Measurements from ENCODE around the gene CMSS1.

Gene CMSS1

GRCh38 chr3:99954914-99955644, 137.4 kb downstream of the CMSS1 start:
- no peak overlapping the region for H3K27ac ChIP-seq (replicated peaks)
- no peak for DNase-seq (ENCODE audit: low read depth in 1 of 2, low spot score in 1 of 2)
- H3K27me3 ChIP-seq (ENCODE audit: insufficient read depth, poor library complexity, severe bottlenecking), result no peaks in the 10 kb centered on the region
- H3K4me3 ChIP-seq (replicated peaks; ENCODE audit: insufficient read depth, low read length), result no peak overlapping the region
- TF ChIP-seq SPI1 (IDR thresholded peaks at IDR 0.05; ENCODE audit: borderline replicate concordance, low read depth) (no peak), REST (IDR thresholded peaks at IDR 0.05; ENCODE audit: insufficient replicate concordance, low read depth) (no peak)

GRCh38 chr3:99955773-99956562, 138.3 kb downstream of the CMSS1 start:
- H3K27me3 ChIP-seq (ENCODE audit: insufficient read depth, poor library complexity, severe bottlenecking), result no peaks in the 10 kb centered on the region
- TF ChIP-seq CTCF (IDR thresholded peaks at IDR 0.05; ENCODE audit: insufficient read depth, low read length) (no peak), SPI1 (IDR thresholded peaks at IDR 0.05; ENCODE audit: borderline replicate concordance, low read depth) (no peak), POLR2AphosphoS5 (IDR thresholded peaks at IDR 0.05; ENCODE audit: low read depth) (no peak), REST (IDR thresholded peaks at IDR 0.05; ENCODE audit: insufficient replicate concordance, low read depth) (no peak), GABPA (IDR thresholded peaks at IDR 0.05; ENCODE audit: low read depth) (no peak)
- H3K4me3 ChIP-seq (replicated peaks; ENCODE audit: insufficient read depth, low read length), result no peak overlapping the region
- no peak for DNase-seq (ENCODE audit: low read depth in 1 of 2, low spot score in 1 of 2)
- no peak overlapping the region for H3K27ac ChIP-seq (replicated peaks)

- Histone ChIP-seq H3K27ac (replicated peaks) (no peak overlapping the region), H3K27me3 (ENCODE audit: insufficient read depth, poor library complexity, severe bottlenecking) (no peaks in the 10 kb centered on the region), H3K4me3 (replicated peaks; ENCODE audit: insufficient read depth, low read length) (no peak overlapping the region)
- TF ChIP-seq REST (IDR thresholded peaks at IDR 0.05; ENCODE audit: insufficient replicate concordance, low read depth) (no peak), SPI1 (IDR thresholded peaks at IDR 0.05; ENCODE audit: borderline replicate concordance, low read depth) (peak; percentile 64; the same call in 1 of the 2 replicates)
- DNase-seq (ENCODE audit: low read depth in 1 of 2, low spot score in 1 of 2), result no peak
These were observed 139.6 kb downstream of the CMSS1 start for GRCh38 chr3:99957151-99957796.
